Colon (tissue), 2 donors: Measurements from ENCODE around the gene ZEB2.

Experiments
- FAIRE-seq: peaks from 2 replicates; lab custom pipeline; 2012; peaks lifted over from hg19 to GRCh38; lab: Jason Lieb, UNC
- donor health status: control.
- donor health status: control.

The ZEB2 gene

DNA sequence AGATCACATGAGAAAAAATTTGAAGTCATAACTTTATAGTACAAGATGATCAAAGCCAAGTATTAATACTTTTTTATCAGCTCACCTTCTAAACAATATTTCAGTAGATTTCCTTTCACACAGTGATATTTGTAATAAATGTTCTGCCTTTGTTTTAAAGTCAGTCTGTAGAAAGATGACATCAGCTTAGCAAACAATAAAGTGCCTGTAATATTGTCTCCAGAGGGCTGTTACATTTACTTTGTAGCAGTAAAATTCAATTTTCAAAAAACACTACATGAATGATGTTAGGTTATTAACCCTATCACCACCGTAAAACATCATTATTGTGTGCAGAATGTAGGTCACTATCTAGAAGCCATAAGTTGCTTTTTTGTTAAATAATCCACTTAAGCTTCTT, 49.6 kb downstream of the ZEB2 start:
- FAIRE-seq: no peak

DNA sequence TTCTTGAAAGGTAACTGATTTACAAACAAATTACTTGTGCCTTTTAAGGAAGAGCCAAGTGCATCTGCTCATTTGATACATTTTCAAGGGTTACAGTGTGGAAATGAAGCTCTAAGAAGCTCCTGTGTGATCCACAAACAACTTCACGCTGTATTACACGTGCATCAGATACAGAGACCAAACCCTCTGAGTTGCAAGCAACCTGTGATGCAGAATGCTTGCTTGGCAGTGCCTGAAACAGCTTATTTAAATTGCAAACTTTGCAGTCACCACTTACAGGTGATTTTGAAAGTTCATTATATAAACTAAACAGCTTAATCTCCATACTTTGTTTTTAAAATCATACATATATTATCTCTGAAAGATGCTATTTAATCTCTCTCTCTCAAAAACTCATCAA, 50.1 kb downstream of the ZEB2 start:
- FAIRE-seq: no peak

DNA sequence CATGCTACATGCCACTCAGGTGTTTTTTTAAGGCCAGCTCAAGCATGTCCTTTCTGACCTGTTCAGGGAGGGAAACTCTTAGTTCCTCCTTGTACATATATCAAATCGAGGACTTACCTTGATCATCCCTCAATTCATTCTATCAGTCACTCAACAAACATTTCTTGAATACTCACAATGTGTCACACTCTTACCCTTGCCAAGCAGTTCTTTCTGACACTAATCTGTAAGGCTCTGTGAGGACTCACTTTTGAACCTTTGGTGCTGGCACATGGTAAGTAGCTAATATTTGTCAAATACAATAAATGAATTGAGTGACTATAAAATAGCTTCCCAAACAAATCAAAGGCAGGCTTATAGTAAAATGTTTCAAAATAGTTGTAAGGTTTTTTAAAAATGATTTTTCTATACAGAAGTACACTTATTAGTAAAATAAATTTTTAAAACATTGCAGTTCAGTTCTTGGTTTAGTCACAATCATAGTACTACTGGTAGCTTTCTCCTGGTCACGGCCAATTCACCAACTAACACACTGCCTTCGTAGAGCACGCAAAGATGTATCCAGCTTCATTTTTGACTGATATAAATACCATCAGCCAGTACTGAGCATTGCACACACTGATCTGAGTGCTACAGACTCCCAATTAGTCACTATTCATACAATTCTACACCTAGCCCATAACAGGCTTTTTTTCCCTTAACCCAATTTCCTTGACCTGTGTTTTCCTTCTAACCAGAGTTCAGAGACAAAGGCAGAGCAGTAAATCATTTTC, 50.9 kb downstream of the ZEB2 start:
- FAIRE-seq: no peak

DNA sequence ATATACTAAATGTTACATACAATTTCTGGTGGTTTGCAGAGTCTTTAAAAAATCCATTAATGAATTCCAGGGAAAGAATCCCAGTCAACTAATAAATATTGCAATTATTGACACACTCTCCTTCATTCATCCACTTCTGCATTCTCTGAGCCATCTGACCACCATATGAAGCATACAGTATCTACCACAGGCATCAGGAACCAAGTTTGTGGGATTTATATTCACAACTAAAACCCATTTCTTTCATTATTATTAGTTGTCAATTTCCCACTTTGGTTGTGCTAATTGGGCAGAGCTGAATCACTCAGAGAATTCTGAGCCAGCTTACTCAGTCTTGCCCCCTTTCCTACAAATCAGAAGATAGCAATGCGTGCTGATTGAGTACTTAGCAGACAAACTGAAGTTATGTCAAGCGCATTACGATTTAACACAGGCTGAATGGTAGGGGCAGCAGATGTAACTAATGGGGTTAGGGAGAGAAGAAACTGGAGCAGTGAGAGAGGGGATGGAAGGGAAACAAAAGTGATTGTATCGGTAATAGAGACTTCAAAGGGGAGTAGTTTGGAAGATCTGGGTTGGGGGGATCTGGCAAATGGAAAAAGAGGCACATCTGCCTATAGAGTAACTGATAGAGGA, 52.3 kb downstream of the ZEB2 start:
- FAIRE-seq: no peak

DNA sequence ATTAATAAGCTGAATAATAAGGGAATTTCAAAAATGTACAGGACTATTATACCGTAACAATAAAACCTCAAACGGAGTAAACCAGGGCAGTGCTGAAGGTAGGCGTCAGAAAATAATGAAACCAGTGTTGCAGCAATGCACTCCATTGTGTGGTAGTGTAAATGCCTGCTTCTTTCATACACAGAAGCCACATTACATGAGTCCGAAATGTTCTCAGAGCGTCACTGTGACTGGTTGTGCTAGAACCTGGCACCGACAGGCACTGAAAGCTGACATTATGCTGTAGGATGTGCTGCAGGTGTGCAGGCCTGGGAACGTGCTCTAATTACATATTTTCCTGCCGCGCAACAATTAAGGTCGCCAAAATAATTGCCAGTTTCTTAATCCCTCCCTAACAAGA, 53.3 kb downstream of the ZEB2 start:
- no peak for FAIRE-seq

DNA sequence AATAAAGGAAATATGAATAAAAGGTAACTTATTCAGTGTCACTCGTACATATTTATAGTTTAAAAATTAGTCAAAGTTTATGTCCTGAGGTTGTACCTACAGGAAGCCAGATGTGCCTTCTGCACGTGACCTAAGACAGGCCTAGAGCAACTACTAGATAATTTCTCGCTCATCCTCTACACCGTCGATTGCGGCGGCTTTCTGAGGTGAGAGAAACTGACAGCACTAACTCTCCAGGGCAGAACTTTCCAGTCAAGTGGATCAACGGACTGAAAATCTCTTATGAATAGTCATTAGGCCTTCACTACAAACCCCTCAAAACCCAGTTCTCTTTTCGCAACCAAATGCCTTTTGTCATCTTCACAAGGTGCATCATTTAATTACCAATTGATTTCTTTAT, 54.2 kb downstream of the ZEB2 start:
- FAIRE-seq: no peak

DNA sequence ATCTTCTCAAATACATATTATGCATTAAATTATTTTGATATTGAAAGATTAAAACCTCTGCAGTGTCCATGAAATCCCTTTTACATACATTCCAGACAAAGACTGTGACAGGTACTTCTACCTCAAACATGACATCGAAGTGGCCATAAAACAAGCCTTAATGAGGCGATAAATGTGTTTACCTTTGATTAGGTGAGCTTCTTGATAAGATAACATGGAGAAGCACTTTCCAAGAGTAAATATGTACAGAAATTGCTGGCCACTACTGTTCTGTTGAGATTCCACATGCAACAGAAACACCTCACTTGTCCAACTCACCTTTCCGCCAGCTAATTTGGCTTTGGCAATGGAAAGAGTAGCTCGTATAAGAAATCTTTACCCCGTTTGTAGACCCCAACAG, 55.2 kb downstream of the ZEB2 start:
- no peak for FAIRE-seq

DNA sequence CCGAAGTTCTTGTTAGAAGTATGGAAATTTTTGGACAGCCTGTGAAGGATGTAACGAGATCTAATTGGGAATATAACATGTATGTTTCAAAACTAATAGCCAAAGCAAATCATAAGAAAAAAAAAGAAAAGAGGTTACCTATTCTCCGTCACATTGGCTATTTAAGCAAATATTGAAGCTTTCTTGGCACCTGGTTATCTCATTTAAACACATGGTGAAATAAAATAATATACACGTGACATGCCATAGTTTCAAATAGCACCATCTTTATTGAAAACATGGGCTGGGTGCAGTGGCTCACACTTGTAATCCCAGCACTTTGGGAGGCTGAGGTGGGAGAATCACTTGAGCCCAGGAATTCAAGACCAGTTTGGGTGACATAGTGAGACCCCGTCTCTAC, 56.7 kb downstream of the ZEB2 start:
- FAIRE-seq: no peak

DNA sequence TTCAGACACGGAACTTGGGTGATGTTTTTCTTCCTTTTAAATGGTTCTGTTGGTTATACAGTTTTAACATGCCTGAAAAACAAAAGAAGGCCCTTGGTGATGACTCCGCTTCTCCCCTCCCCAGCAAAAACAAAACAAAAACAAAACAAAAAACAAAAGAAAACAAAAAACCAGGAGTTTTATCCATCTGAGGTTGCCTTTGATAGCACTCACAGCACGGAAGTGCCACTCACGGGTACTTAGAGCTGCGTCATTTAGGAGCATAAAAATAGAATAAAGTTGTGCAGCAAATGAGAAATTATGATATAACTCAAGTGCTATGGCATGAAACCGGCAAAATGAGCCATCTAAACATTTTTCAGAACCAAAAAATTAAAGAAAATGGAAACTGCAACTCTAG, 57.7 kb downstream of the ZEB2 start:
- no peak for FAIRE-seq

DNA sequence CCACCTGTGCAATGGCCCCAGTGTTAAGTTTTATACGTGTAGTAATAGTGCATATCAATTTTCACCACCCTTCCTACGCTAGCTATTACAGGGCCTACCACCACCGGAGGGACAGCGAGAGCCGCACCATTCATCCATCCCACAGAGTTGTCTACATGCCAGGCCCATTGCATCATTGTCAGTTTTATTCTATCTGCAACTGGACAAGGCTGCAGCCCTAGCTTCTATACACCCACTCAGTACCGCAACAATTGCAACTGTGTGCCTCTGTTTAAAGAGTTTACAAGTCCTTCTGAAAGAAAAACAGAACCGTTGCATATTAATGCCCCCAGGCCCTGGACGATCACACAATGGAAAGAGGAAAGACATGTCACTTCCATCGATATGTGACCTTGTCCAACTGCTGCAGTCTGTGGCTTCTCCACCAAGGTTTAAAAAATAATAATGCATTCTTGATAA, 58.6 kb downstream of the ZEB2 start:
- FAIRE-seq: no peak

DNA sequence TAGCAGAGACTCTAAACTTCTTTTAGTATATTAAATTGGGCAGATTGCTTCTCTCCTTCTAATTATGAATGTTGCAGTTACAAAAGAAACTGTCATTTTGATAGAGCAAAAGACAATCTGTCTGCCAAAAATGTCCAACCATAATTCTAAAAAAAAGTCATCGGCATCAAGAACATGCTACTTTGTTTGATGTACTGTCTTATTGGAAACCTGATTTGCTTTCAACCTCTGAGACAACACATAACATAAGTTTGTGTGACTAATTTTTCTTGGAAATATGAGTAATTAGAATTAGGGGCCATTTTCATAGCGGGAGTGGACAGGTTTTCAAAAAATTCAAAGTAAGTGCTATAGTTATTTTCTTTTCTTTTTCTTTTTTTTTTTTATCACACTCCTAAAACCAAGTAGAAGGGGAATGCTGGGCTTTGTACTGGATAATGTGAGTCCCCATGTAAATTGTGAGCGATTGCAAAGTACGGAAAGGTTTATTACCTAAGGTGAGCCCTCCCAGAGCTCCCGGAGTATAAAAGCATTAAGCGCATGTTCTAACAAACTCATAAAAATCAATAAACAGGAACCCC, 59.1 kb downstream of the ZEB2 start:
- no peak for FAIRE-seq

DNA sequence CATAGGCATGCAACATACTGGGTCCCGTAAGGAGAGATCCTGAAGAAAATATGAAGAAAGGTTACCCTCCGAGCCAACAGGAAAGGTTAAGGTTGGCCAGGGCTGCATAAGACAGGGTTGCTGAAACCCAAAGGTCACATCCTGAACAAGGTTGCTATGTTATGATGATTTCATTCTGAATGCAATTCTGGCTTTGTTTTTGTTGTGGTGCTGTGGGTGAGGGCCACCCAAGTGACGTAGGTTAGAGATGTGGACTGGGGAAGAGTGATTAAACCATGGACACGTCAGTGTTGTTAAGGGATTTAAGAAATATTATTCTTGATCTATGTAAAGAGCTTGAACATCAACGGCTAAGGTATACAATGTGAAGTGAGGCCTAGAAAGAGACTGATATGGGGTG, 60.0 kb downstream of the ZEB2 start:
- FAIRE-seq: no peak

DNA sequence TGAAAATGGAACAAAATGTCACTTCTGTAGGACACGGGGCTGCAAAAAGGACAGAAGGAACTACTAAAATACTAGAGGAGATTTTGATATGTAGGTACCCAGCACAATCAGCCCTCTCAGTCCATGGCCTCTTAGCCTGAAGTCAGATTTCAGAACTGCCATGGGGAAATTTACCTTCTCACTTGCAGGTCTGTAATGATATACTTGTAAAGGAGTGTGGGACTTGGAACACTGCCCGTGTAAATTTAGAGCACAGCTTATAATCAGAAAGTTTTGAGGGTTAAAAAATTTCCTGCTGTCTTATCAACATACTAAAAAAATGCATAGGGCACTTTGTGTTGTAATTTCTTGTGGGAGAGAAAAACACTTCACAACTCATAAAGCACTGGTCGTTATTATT, 60.6 kb downstream of the ZEB2 start:
- FAIRE-seq: no peak

DNA sequence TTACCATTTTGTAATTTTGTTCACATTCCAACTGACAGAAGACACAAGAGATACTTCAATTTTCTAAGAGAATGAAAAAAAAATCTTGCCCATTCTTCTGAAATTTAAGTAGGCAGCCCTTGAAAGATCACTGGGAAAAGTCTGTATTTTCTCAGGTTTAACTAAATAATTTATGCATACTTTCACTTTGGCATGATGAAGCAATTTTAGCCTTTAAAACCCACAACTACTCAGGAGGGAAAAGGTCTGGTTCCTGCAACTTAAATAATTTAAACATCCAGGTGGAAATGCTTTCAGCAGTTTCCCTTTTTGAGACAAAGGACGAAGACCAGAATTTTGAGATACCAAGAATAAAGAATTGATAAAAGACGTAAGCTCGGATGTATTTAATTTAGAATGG, 61.4 kb downstream of the ZEB2 start:
- no peak for FAIRE-seq

DNA sequence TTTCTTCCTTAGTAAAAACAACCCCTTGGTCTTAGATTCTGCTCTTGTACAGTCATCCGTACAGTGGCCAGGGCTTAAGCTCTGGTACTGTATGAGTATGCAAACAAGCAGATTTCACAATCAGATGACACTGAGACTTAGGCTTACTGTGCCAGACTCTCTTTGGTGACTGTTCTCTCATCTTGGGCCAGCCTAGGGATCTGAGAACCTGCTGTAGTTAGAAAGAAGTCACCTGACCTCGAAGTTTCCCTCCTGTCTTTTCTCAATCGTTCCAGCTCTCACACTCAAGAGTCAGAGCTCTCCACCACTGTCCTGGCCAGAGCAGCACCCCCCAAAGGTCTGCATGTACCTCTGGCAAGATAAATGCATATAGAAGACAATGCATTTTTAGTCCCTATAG, 63.2 kb downstream of the ZEB2 start:
- FAIRE-seq: no peak

DNA sequence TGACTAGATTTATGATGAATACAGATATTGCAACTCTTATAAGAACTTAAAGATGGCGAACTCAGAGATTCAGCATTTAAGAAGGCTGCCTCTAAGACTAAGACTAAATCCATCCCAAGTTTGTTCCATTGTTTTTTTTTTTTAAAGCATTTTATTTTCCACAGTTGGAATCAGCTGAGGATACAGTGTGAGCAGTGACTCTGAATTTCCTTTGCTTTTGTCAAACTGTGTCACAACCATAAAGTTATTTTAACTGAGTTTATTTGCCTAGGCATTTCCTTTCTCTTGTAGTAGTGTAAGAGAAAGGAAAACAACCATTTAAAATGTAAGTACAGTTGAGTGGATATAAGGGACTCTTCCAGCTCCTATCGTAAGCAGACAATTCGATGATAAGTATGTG, 63.9 kb downstream of the ZEB2 start:
- no peak for FAIRE-seq

DNA sequence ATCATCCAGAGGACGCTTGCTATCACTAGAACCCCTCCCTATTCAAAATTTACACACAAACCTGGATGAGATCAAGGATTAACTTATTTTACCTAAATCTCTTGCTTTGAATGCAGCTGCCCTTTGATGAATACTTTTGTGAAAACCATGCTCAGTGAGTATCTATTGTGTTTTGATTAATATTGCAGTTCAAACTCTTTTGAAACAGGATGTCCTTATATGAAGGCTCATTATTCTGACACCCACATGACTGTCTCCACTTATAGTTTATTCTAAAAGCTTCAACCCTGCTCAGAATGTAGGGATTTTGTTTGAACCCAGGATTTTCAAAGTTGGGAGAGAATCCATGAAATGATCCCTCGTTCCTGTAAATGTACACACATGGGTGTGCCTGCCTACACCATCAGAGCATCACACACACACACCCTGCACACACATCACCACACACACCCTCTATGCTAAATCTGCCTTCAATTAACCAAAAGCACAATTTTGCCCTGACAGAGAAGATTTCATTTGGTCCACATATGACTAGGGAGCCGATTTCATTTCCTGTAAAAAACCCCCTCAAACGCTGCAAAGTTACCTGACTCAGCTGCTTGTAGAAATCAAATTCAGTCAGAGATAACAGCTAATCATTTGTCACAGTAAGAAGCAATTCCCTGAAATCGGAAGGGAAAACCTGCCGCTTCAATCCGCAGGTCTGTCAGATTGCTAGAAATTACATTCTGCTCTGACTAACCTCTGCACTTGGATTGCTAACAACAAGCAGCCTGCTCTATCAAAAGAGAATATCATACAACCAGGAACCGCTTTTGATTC, 65.2 kb downstream of the ZEB2 start:
- FAIRE-seq: no peak

DNA sequence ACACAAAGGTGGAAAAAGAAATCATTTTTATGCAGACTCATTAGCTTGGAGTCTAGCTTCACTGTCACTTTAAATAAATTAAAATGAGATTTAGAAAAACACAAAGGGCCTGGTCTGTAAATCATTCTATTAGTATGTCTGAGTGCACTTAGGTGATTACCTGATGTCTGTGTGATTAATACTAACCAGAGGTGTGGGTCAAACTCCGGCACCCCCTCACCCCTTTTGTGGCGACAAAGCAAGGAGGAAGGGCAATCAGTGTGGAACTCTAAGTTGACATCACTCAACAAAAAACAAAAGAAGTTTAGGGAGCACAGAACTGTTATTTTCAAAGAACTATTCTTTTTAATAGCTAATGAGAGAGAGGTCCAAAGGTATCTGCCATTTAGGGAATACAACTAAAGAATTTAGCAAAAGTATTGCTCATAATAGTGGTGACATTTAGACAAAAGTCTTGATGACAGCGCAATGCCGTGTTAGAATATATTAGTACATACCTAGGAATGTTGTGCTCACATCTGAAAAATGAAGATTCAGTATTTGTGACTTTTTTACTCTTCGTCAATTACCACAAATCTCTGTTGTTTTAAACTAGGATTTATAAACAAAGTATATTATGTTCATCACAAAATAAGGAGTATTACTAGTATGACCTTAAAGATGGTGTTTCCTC, 66.3 kb downstream of the ZEB2 start:
- no peak for FAIRE-seq

DNA sequence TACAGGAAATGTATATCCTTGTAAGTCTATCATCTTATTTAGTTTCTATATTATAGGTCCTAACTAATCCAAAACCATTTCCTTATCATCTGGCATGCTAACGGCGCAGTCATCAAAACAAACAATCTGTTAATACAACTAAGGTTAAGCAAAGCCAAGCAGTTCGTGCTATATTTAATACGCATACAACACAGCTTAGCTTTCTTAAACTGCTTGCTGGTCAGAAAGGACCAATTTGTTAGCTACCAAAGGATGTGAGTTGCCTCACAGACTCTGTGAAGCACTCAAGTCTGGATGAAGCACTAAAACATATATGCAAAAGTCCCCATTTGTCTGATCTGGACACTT, 67.0 kb downstream of the ZEB2 start:
- no peak for FAIRE-seq

DNA sequence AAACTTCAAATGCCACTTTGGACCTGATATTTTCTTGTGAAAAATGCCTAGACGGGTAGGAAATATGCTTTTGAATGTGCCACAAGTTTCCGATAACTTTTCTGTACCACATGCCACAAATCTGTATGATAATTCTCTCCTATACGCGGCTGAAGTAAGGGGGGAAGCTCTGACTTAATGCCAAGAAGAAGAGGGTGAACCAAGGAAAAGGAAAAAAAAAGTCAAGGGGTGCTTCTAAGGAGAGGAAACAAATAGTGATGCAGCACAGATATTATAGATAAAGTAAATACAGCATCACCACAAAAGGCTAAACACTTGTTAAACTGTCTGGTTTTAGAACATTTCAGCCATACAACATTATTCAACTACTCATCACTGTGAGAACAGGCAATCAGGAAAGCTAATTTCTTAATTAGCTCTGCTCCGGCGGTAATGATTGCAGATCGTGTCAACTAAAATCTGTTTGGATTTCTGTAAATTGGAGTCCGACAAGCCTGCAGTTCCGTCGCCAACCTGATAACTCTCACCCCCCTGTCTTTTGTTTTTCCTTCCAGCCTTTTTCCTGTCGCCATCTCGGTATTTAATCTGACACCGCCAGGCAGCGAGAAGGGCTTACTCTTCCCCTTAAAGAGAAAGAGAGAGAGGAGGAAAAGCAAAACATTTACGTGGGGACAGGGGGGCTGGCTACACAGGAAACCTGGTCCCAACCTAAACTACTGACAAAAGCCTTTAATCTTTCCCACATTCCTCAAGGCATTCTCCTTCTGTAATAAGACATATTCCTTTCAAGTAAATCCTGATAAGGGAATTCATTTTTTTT, 67.5 kb downstream of the ZEB2 start:
- no peak for FAIRE-seq

DNA sequence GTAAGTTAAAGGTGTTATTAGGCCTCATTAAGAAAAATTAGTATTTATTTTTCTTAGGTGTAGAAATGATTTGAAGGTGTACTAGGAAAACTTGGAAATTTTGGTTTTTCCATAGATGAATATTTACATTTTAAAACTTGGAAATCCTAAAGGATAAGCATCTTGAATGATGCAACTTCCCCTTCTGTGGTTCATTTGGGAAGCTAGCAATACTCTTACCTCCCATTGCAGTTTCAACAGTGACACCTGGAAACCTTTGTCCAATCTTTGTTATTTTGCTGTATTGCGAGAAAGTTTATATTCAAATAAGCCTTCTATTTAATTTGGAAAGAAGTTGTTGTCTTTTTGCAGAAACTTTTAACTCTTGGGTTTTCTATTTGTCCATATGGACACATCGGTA, 68.5 kb downstream of the ZEB2 start:
- no peak for FAIRE-seq

DNA sequence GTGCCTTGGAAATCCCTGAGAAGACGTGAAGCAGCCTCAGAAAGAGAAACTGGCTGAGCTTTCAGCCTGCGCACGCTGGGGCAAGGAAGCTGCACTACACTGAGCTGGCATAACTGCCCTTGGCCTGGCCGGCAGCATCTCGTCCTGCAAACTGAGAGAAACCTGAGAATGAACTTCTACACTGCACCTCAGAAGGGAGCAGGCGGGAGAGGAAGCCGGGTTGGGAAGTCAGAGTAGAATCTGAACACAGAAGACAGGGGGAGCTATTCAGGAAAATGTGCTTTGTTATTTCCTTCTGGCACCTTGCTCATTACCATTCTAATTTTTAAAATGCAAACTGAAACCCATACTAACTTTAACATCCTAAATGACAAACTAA, 70.9 kb downstream of the ZEB2 start:
- no peak for FAIRE-seq
